Measurements from ENCODE around the gene TRMT61A. TPM values are rescaled to one million over a fixed set of nuclear protein-coding genes. Genes with fewer than 3 reads are reported as not detected.
"Not testable (repeated sequence)": the region's sequence is repeated elsewhere in the genome, so short reads cannot be mapped to it uniquely, and the experiment has no call there.

Gene TRMT61A
- polyA plus RNA-seq, 3 donors = 2.7 to 7.1 (median 3.4) TPM

- H3K27ac Mint-ChIP-seq = peak overlapping the region in 1 of 7 donors; percentile 12
- peaks cover 0 to 9% of the 10 kb centered on the region in 2 donors for H3K36me3 Mint-ChIP-seq
- 77% methylated on average over 5 of the region's 10 CpGs for WGBS (ENCODE audit: insufficient coverage)
- Histone ChIP-seq H3K4me2 (replicated peaks; ENCODE audit: extremely low read depth, low read length, poor library complexity, severe bottlenecking) (no peak overlapping the region), H3K4me1 (ENCODE audit: control insufficient read depth in 1 of 2, insufficient read depth in 2 of 2, low read length in 2 of 2) (peaks cover 43 to 68% of the 10 kb centered on the region in 2 donors), H2AFZ (ENCODE audit: insufficient read depth, low read depth, low read length, poor library complexity, severe bottlenecking) (no peak overlapping the region), H3K27ac (ENCODE audit: low read depth in 1 of 2, low read length in 2 of 2) (no peak overlapping the region), H3K27me3 (ENCODE audit: control insufficient read depth in 2 of 2, insufficient read depth in 2 of 2, low read length in 2 of 2) (peaks cover 20 to 41% of the 10 kb centered on the region in 2 donors), H3K9ac (ENCODE audit: insufficient read depth, low read length, poor library complexity, severe bottlenecking) (no peak overlapping the region), H4K20me1 (ENCODE audit: insufficient read depth, low read length) (peaks cover 11% of the 10 kb centered on the region), H3K4me3 (replicated peaks in 1 of 3; ENCODE audit: low read depth in 2 of 3, low read length in 3 of 3) (no peak overlapping the region), H3K9me3 (replicated peaks in 1 of 2; ENCODE audit: control insufficient read depth in 1 of 2, insufficient read depth in 1 of 2, low read length in 2 of 2) (peaks cover 6 to 9% of the 10 kb centered on the region in 2 donors), H3K36me3 (replicated peaks in 1 of 2; ENCODE audit: control insufficient read depth in 1 of 2, insufficient read depth in 2 of 2, low read length in 2 of 2) (no peaks in the 10 kb centered on the region), H3K79me2 (ENCODE audit: insufficient read depth, low read length) (no peaks in the 10 kb centered on the region)
- TF ChIP-seq, protein P1, sequence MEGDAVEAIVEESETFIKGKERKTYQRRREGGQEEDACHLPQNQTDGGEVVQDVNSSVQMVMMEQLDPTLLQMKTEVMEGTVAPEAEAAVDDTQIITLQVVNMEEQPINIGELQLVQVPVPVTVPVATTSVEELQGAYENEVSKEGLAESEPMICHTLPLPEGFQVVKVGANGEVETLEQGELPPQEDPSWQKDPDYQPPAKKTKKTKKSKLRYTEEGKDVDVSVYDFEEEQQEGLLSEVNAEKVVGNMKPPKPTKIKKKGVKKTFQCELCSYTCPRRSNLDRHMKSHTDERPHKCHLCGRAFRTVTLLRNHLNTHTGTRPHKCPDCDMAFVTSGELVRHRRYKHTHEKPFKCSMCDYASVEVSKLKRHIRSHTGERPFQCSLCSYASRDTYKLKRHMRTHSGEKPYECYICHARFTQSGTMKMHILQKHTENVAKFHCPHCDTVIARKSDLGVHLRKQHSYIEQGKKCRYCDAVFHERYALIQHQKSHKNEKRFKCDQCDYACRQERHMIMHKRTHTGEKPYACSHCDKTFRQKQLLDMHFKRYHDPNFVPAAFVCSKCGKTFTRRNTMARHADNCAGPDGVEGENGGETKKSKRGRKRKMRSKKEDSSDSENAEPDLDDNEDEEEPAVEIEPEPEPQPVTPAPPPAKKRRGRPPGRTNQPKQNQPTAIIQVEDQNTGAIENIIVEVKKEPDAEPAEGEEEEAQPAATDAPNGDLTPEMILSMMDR (IDR thresholded peaks at IDR 0.05) = no peak
- H3K27me3 Mint-ChIP-seq (ENCODE audit: low read depth in 3 of 3) = peaks cover 43 to 56% (median 45%) of the 10 kb centered on the region in 3 donors
- intact Hi-C loops (cut with micrococcal nuclease) = loop anchor here in 1 of 2 donors (5.0 to 10.0 kb wide), 2 partner anchors 39 to 189 kb away; partner anchors contain the start of genes BAG5, COA8 and EIF5
- peak overlapping the region in 1 of 2 donors; percentile 80 for H3K4me3 Mint-ChIP-seq
- H3K4me1 Mint-ChIP-seq = peaks cover 44% of the 10 kb centered on the region
- H3K9me3 Mint-ChIP-seq = peaks cover 0 to 16% (median 6%) of the 10 kb centered on the region in 7 donors
- DNase-seq = no peak
These were observed 5.4 kb upstream of the TRMT61A start for GRCh38 chr14:103523575-103523954.

DNA sequence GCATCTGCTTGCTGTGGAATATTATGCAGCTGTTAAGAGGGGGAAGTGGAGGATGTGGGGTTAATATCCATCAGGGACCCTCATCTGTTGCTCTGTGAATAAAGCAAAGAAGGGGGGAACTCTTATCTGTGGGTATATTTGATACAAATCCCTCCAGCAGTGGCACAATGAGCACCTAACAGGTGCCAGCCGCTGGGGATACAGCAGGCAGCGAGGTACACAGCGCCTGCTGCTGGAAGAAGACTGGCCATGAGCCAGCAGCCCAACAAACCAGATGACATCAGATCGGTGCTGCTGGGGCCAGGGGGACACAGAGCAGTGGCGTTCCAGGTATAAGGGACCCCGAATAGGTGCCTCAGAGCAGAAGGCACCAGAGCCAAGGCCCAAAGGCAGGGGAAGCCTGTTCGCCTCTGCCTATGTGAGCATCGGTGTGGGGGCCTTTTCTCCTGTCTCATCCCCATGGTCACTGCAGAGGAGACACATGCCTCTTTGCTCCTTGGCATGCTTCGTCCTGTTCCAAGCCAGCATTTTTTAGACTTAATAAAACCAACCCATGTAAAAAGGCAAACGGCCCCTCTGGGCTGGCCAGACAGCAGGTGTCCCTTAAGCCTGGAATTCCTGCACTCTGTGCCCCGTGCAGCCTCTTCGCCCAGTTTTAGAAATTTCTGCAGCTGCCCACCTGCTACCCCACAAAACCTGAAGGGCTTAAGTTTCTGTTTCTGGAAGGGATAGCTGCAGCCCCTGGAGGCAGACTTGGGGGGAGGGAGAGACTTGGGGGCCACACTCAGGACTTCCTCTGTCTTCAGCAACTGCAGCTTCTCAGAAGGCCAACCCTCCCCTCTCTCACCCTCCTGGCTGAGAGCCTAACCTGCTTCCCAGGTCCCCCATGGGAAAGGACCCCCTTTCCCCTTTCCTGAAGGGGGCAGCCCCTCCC lies 4.7 kb upstream of the TRMT61A start:
- intact Hi-C loops (cut with micrococcal nuclease) = loop anchor here in 1 of 2 donors (5.0 to 10.0 kb wide), 2 partner anchors 38 to 189 kb away; partner anchors contain the start of genes BAG5, COA8 and EIF5
- Mint-ChIP-seq H3K27ac (peak overlapping the region in 1 of 7 donors; percentile 28), H3K4me3 (peak overlapping the region in 1 of 2 donors; percentile 80), H3K9me3 (peaks cover 0 to 16% (median 6%) of the 10 kb centered on the region in 7 donors), H3K27me3 (ENCODE audit: low read depth in 3 of 3) (peaks cover 40 to 55% (median 43%) of the 10 kb centered on the region in 3 donors), H3K36me3 (peaks cover 0 to 9% of the 10 kb centered on the region in 2 donors), H3K4me1 (peaks cover 43% of the 10 kb centered on the region)
- H4K20me1 ChIP-seq (ENCODE audit: insufficient read depth, low read length) = peaks cover 4% of the 10 kb centered on the region
- no peak for DNase-seq
- no peak overlapping the region for H3K27ac ChIP-seq (ENCODE audit: low read depth in 1 of 2, low read length in 2 of 2)
- WGBS (ENCODE audit: insufficient coverage) = 86% methylated on average over 11 of the region's 12 CpGs
- peaks cover 39 to 66% of the 10 kb centered on the region in 2 donors for H3K4me1 ChIP-seq (ENCODE audit: control insufficient read depth in 1 of 2, insufficient read depth in 2 of 2, low read length in 2 of 2)
- no peaks in the 10 kb centered on the region for H3K36me3 ChIP-seq (replicated peaks in 1 of 2; ENCODE audit: control insufficient read depth in 1 of 2, insufficient read depth in 2 of 2, low read length in 2 of 2)
- TF ChIP-seq, protein P1 (IDR thresholded peaks at IDR 0.05) = no peak
- H3K79me2 ChIP-seq (ENCODE audit: insufficient read depth, low read length) = peaks cover 2% of the 10 kb centered on the region
- no peak overlapping the region for H3K9ac ChIP-seq (ENCODE audit: insufficient read depth, low read length, poor library complexity, severe bottlenecking)
- peaks cover 6 to 9% of the 10 kb centered on the region in 2 donors for H3K9me3 ChIP-seq (replicated peaks in 1 of 2; ENCODE audit: control insufficient read depth in 1 of 2, insufficient read depth in 1 of 2, low read length in 2 of 2)
- no peak overlapping the region for H2AFZ ChIP-seq (ENCODE audit: insufficient read depth, low read depth, low read length, poor library complexity, severe bottlenecking)
- no peak overlapping the region for H3K4me2 ChIP-seq (replicated peaks; ENCODE audit: extremely low read depth, low read length, poor library complexity, severe bottlenecking)
- no peak overlapping the region for H3K4me3 ChIP-seq (replicated peaks in 1 of 3; ENCODE audit: low read depth in 2 of 3, low read length in 3 of 3)
- H3K27me3 ChIP-seq (ENCODE audit: control insufficient read depth in 2 of 2, insufficient read depth in 2 of 2, low read length in 2 of 2) = peaks cover 20 to 41% of the 10 kb centered on the region in 2 donors

DNA sequence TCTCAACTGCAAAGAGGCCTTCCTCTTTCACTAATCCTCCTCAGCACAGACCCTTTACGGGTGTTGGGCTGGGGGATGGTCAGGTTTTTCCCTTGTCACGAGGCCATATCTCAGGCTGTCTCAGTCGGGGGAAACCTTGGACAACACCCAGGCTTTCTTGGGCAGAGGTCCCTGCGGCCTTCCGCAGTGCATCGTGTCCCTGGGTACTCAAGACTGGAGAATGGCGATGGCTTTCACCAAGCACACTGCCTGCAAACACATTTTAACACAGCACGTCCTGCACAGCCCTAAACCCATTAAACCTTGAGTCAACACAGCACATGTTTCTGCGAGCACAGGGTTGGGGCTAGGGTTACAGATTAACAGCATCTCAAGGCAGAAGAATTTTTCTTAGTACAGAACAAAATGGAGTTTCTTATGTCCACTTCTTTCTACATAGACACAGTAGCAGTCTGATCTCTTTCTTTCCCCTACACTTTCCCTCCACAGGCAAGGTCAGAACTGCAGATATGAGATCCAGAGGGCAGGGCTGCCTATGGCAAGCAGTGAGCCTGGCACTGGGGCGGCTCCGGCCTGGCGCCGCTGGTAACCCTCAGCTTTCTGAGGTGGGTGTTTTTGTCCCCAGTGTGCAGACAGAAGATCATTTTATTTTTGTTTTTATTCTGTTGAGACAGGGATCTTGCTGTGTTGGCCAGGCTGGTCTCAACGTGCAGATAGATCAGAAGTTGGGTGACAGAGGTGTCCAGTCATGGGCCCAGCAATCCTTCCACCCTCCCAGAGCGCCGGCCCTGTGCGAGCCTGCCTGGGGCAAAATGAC lies 3.4 kb upstream of the TRMT61A start:
- WGBS (ENCODE audit: insufficient coverage) = 87% methylated on average over 11 of the region's 17 CpGs
- Histone ChIP-seq H3K4me2 (replicated peaks; ENCODE audit: extremely low read depth, low read length, poor library complexity, severe bottlenecking) (peak overlapping the region; percentile 97), H3K4me1 (ENCODE audit: control insufficient read depth in 1 of 2, insufficient read depth in 2 of 2, low read length in 2 of 2) (peaks cover 48 to 69% of the 10 kb centered on the region in 2 donors), H3K79me2 (ENCODE audit: insufficient read depth, low read length) (peaks cover 16% of the 10 kb centered on the region), H3K27me3 (ENCODE audit: control insufficient read depth in 2 of 2, insufficient read depth in 2 of 2, low read length in 2 of 2) (peaks cover 20 to 28% of the 10 kb centered on the region in 2 donors), H4K20me1 (ENCODE audit: insufficient read depth, low read length) (peaks cover 13% of the 10 kb centered on the region)
- Mint-ChIP-seq H3K4me1 (peaks cover 50% of the 10 kb centered on the region), H3K9me3 (peaks cover 0 to 14% (median 6%) of the 10 kb centered on the region in 7 donors), H3K27ac (peak overlapping the region in 1 of 7 donors; percentile 21), H3K27me3 (ENCODE audit: low read depth in 3 of 3) (peaks cover 27 to 41% (median 31%) of the 10 kb centered on the region in 3 donors)
- not testable (repeated sequence) for H2AFZ ChIP-seq (ENCODE audit: insufficient read depth, low read depth, low read length, poor library complexity, severe bottlenecking); H3K9me3 ChIP-seq (replicated peaks in 1 of 2; ENCODE audit: control insufficient read depth in 1 of 2, insufficient read depth in 1 of 2, low read length in 2 of 2); H3K36me3 ChIP-seq (replicated peaks in 1 of 2; ENCODE audit: control insufficient read depth in 1 of 2, insufficient read depth in 2 of 2, low read length in 2 of 2); H3K36me3 Mint-ChIP-seq; H3K27ac ChIP-seq (ENCODE audit: low read depth in 1 of 2, low read length in 2 of 2); H3K9ac ChIP-seq (ENCODE audit: insufficient read depth, low read length, poor library complexity, severe bottlenecking); H3K4me3 ChIP-seq (replicated peaks in 1 of 3; ENCODE audit: low read depth in 2 of 3, low read length in 3 of 3); DNase-seq; H3K4me3 Mint-ChIP-seq
- intact Hi-C loops (cut with micrococcal nuclease) = loop anchor here in 1 of 2 donors (10.0 kb wide), 1 partner anchor 191 kb away; the partner anchor contains the start of gene EIF5
